Measurements from ENCODE around the gene GATAD1.
"Not testable (repeated sequence)": the region's sequence is repeated elsewhere in the genome, so short reads cannot be mapped to it uniquely, and the experiment has no call there.

The GATAD1 gene

DNA sequence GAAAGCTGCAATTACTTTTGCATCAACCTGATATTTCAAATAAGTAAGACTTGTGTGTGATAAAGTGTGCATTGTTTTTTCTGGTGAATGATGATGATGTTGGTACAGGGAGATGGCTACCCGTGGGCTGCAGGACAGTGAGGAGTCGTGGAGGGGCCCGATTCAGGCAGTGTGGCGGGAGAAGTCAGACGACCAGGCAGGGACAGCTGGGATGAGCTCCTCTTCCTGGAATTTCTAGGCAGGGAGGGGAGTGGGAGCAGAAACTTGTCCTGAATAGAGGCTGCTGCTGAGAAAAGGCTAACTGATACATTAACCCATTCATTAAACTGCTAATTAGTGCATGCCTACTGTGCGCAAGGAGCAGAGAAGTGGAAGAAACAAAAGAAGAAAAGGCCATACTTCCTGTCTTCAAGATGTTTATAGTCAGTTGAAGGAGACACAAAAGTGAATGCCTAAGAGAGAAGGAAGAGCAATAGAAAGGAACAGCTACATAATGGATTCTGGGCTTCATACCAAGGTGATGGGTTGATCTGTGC is 9.3 kb upstream of the GATAD1 start:
- no peak for DNase-seq

DNA sequence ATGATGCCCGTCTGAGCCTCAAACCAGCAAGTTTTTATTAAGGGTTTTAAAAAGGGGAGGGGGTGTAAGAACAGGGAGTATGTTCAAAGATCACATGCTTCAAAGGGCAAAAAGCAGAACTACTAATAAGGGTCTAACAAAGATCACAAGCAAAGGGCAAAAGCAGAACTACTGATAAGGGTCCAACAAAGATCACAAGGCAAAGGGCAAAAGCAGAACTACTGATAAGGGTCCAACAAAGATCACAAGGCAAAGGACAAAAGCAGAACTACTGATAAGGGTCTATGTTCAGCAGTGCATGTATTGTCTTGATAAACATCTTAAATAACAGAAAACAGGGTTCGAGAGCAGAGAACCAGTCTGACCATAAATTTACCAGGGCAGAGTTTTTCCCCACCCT is 4.6 kb upstream of the GATAD1 start:
- not testable (repeated sequence) for DNase-seq

DNA sequence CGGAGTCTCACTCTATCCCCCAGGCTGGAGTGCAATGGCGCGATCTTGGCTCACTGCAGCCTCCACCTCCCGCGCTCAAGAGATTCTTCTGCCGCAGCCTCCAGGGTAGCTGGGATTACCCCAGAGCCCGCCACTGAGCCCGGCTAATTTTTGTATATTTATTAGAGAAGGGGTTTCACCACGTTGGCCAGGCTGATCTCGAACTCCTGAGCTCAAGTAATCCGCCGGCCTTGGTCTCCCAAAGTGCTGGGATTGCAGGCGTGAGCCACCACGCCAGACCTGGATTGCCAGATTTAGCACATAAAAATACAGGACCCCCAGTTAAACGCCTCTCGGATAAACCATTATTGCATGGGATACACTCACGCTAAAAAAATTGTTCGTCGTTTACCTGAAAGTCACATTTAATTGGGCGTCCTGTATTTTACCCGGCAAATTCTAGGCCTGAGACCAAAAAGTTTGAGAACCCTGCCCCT is 375 bp upstream of the GATAD1 start:
- DNase-seq, result no peak

DNA sequence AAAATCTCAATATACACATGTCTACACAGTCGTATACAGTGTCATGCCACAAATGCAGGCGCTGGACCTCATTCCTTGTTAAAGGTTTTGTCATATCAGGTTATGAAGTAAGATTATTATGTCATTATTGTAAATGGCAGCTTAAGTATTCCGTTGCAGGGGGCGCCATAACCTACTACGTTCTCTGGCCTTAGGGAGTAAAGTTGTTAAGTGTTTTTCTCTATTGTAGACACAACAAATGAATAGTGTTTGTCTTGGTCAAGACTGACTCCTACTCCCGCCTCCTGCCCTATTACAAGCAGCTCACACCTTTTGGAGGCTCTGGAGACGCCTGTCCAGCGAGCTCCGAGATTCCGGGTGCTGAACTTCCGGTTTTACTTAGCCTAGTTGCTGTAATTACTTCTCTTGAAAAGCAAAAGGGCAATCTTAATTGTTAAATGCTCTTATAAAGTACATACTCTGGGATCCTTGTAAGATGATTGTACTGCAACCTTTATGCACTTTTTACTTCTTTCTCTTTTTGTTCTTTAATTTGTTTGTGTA is 994 bp downstream of the GATAD1 start:
- DNase-seq, result peak; percentile 41 to 69

DNA sequence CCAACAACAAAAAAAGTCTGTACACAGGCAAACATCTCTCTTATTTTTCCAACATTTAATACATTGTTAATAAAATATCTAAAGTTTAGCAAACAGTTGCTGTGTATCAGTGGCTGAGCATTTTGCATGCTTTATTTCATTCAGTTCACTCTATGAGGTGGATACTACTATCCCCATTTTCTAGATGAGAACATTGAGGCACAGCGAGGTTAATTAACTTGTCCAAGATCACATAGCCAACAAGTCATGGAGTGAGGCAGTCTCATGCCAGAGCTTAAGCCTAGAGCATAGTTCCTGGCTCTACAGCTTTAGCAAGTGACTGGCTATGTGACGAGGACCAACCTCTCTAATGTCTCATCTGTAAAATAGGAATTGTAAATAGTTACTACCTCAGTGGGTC is 4.4 kb downstream of the GATAD1 start:
- DNase-seq, result no peak

DNA sequence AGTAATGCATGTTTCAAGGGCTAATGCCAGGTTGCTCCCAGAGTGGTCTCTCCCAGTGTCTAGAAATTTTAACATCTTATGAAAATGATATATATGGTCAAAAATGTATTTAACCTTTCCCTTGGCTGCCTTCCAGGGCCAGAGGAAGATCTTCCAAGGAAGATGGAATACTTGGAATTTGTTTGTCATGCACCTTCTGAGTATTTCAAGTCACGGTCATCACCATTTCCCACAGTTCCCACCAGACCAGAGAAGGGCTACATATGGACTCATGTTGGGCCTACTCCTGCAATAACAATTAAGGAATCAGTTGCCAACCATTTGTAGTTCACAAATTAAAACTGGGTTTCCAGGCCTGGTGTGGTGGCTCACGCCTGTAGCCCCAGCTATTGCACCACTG is 9.0 kb downstream of the GATAD1 start:
- DNase-seq, result no peak

DNA sequence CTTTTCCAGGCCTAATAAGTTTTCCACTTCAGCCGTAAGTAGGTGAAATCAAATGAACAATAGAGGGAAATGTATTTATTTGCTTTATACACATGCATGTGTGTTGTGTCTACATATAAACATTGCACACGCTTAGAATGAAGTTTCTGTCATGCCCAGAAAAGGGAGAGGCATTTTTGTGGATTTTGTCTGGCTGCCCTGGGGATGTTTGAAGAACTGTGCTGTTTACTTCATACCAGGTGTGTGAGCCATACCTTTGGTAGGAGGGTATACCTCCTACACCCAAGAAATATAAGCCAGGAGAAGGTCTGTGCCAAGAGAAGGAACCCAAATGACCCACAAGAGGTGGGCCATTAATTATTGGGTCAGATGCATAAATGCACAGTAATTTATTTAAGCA is 12.8 kb downstream of the GATAD1 start:
- no peak for DNase-seq

DNA sequence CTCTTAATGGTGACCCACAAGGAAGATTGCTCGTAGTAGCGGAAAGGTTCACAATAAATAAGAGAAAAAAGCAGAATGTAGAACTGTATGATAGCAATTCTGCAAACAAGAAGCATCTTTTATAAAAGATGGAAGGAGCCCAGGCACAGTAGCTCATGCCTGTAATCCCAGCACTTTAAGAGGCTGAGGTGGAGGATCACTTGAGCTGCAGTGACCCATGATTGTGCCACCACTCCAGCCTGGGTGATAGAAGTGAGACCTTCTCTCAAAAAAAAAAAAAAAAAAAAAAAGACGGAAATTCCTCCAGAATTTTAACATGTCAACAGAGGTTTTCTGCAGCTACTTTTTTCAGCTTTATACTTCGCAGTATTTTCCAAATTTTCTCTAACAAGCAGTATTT is 13.2 kb downstream of the GATAD1 start:
- no peak for DNase-seq

DNA sequence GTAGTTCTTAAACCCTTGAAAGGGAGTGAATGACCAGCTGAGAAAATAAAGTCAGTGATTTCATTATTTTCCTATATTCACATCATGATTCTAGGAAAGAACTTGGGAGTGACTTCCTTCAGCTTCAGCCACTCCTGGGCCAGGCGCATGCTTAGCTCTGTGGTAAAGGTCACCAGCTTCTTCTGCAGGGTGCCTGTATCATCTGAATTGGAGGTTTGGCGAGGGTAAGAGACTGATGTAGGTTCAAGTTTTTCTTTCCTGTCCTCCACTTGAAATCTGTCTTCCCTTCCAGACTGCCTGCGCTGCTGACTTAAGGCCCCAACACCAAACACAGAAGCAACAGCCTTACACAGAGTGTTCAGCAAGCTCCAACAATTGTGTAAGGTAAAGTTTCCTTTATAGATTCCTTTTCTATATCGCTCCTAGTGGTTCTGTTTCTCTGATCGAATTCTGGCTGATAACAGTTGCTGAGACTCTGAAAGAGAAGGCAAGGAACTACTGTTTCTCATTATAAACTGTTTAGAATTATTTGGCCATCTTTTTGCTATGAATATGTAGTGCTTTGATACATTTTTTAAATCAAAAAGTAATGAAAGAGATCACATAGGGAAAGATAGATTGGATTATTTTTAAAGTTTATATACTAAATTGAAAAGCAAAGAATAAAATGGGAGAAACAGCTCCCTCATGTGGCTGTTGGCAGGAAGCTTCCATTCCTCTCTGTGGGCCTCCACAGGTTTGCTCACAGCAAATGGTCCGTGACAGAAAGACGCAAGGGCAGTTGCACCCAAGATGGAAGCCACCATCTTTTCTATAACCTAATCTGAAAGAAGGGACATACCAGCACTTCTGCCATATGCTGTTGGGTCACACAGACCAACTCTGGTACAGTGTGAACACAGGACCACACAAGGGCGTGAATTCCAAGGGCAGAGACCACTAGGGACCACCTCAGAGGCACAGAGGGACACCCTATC is 14.0 kb downstream of the GATAD1 start:
- no peak for DNase-seq

DNA sequence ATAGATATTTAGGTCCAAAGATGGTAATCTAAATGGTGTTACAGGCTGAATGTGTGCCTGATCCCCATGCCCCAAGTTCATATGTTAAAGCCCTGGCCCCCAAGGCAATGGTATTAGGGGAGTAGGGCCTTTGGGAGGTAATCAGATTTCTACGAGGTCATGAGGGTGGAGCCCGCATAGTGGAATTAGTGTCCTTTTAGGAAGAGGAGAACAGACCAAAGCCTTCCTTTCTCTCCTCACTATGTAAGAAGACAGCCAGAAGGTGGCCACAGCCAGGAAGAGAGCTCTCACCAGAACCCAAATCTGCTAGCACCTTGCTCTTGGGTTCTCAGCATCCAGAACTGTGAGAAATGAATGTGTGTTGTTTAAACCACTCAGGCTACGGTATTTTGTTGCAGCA is 15.3 kb downstream of the GATAD1 start:
- DNase-seq, result no peak

DNA sequence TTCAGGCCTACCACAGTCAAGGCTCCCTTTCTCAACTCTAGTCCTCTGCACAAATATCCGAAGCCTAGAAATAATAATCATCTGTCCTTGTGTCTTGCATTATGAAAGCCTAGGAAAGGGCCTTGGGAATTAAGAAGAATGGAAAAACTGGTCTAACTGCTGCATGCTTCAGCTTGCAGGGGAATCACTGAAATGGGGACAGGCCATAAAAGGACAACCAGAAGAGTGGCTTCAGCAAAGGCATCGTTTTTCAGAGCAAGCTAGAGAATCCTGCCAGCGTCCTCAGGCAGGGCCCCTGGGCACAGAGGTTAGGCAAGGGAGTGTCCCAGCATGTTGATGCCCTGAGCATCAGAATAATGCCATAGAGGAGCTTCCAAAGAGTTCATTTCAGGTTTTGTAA is 17.2 kb downstream of the GATAD1 start:
- DNase-seq, result no peak

DNA sequence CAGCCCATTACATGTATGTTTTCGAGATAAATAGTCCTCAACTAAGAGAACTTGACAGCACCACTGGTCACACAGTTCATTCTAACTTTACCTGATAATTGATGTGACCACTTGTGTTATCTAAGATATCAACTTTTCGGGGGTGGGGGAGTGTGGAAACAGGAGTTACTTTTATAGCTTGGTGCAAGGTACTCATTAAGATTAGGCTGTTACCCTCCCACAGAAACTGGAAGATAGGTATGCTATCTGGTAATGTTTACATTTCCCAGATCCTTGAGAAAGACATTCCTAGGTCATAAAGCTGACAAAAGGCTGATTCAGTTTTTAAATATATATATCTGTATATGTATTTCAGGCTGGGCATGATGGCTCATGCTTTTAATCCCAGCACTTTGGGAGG is 19.4 kb downstream of the GATAD1 start:
- no peak for DNase-seq

DNA sequence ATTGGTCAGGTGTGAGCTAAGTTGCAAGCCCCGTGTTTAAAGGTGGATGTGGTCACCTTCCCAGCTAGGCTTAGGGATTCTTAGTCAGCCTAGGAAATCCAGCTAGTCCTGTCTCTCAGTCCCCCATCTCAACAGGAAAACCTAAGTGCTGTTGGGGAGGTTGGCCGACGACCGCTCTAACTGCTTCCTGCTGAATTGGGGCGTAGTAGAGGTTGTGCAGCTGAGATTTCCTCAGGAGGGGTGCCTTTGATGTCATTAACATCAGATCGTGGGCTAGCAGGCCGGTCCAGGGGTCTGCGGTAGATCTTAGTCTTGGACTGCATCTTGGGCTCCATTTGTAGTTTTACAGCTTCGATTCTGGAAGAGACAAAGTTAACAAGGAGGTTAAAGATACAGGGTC is 21.3 kb downstream of the GATAD1 start:
- not testable (repeated sequence) for DNase-seq

DNA sequence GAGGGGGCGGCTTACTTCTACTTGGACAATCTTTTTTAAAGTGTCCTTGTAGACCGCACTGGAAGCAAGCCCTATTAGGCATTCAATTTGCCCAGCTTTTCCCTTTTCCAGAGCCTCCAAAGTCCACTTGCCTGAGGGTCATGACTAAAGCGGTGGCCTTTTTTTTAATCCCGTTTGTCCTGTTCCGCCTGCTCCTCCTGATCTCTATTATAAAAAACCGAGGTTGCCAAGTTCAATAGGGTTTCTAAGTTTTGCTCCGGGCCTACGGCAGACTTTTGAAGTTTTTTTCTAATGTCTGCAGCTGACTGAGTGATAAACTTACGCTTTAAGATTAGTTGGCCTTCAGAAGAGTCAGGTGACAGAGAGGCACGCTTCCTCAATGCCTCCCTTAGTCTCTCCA is 26.7 kb downstream of the GATAD1 start:
- DNase-seq, result not testable (repeated sequence)

DNA sequence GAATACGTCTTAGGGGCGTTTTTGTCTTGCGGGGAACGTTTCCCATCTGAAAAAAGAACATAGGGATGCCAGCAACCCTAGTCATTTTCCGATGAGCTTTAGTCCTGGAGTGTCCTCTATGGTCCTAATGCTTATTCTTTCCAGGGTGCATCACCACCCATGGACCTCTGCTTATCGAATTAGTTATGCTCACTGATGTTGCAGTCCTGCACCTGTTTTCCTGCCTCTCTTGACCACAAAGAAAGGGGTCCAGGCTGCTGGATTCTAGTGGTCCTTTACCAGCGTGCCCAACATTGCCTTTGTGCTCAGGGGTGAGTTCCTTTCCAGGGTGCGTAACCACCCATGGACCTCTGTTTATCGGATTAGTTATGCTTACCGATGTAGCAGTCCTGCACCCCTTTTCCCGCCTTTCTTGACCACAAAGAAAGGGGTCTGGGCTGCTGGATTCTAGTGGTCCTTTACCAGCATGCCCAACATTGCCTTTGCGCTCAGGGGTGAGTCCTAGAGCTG is 28.0 kb downstream of the GATAD1 start:
- not testable (repeated sequence) for DNase-seq

DNA sequence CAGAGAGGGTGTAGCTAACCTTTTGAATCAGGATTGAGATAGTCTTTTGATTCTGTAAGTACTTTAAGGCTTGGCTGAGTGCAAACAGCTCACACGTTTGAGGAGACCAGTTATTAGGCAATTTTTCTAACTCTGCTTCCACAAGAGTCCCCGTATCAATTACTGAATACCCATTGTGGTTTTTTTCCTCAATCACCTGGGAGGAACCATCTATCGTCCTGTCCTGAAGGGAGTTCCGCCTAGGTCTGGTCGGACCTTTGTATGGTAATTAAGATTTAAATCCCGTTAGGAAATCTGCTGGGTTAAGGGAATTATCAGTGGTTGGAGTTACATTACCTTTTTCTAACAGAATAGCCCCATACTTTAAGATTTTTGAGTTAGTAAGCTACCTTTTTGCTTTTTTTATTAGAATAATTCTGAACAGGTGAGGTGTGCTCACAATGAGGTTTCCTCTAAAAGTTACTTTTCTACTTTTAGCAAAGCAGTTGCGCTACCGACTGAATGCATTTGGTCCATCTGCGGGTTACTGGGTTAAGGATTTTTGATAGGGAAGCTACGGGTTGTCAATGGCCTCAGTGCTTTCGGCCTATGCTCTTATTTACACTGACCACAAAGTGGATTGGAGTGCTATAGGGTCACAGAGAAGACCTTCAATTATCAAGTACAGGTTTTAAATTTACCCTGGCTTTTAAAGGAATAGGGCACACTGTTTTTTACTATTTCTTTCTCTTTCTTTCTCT is 28.7 kb downstream of the GATAD1 start:
- DNase-seq, result not testable (repeated sequence)

DNA sequence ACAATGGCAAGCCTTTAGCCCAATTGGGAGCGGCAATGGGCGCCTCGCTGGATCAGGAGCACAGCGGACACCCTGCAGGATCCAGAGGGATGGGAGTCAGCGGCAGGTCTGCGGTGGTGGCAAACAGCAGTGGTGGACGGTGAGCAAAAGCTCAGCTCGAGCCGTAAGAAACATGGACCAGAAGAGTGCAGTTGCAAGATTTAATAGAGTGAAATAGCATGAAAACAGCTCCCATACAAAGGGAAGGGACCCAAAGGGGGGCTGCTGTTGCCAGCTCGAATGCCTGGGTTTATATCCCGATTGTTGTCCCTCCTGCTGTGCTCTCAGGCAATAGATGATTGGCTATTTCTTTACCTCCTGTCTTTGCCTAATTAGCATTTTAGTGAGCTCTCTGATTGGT is 30.4 kb downstream of the GATAD1 start, which contains the start of gene ERVW-1:
ERVW-1 (minus strand) TSS at position 266 of the 400 bp plus-strand sequence. CDS start 7,565 bp downstream, outside the sequence.
- not testable (repeated sequence) for DNase-seq

DNA sequence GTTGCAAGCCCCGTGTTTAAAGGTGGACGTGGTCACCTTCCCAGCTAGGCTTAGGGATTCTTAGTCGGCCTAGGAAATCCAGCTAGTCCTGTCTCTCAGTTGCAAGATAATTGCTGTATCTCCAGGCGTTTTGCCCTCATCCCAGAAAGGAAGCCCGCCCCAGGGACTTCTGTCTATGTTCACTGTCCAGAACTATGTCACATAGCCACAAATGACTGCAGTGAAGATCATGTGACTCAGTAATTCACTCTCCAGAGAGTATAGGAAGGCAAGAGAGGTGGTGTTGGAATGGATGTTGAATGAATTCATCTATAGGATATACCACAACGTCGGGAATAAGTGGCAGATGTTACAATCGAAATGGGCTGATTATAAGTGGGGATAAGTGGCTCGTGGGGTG is 30.8 kb downstream of the GATAD1 start:
- no peak for DNase-seq

DNA sequence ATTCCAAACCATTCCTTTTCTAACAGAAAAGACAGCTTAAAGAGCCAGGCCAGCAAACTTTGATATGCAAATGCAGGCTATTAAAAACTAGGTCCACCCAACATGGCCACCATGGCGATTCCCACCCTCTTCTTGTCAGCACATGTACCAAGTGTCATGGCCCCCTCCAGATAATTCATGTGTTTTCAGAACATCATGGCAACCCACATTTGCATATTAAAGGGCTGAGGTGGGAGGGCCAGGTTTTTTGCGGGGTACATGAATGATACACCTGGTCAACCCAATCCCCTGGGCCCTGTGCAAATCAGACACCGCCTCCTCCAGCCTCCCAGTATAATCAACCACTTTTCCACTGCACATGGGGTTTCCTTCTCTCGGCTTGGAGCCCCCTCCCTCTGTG is 31.4 kb downstream of the GATAD1 start:
- no peak for DNase-seq

DNA sequence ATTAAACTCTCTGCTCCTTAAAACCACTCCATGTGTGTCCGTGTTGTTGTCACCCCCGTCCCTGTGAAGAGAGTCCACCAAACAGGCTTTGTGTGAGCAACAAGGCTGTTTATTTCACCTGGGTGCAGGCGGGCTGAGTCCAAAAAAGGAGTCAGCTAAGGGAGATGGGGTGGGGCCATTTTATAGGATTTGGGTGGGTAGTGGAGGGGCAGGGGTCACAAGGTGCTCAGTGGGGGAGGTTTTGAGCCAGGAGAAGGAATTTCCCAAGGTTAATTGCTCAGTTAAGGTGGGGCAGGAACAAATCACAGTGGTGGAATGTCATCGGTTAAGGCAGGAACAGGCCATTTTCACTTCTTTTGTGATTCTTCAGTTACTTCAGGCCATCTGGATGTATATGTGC is 31.9 kb downstream of the GATAD1 start:
- not testable (repeated sequence) for DNase-seq

DNA sequence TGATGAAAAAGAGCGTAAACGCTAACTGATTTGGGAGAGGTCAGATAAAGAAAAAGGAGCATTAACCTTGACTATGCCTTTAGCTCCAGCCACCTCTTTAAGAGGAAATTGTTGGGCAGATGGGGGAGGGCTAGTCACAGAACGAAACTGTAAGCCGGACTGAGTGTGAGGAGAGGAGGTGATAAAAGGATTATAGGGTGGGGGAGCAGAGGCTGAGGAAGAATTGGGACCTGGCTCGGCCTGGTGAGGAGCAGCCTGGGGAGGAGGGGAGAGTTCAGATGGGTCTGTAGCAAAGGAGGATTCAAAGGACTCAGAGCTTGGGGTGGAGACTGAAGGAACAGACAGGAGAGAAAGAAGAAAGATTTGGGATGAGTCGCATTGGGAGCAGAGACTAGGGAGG is 36.3 kb downstream of the GATAD1 start:
- not testable (repeated sequence) for DNase-seq

DNA sequence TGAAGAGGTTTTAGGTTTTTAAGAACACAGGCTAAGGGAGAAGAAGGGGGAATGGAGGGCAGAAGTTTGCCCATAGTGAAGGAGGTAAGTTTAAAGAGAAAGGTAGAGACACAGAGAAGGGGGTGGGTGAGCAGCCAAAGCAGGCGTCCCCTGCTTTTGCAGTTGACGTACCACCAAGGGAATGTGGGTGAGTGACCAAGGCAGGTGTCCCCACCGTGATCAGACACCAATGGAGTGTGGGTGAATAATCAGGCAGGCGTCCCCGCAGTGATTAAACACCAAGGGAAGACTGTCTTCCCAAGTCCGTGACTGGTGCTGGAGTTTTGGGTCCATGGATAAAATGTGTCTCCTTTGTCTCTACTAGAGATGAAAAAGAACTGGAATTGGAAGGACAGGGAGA is 36.9 kb downstream of the GATAD1 start:
- DNase-seq, result not testable (repeated sequence)

Data from bone marrow (tissue), 2 donors.